ENCODE results near the gene P4HA2. TPM values are rescaled to one million over a fixed set of nuclear protein-coding genes. Genes with fewer than 3 reads are reported as not detected.

The P4HA2 gene
- total RNA-seq, 2 donors from 2014 or later, result 60.5 to 65.4 TPM

DNA sequence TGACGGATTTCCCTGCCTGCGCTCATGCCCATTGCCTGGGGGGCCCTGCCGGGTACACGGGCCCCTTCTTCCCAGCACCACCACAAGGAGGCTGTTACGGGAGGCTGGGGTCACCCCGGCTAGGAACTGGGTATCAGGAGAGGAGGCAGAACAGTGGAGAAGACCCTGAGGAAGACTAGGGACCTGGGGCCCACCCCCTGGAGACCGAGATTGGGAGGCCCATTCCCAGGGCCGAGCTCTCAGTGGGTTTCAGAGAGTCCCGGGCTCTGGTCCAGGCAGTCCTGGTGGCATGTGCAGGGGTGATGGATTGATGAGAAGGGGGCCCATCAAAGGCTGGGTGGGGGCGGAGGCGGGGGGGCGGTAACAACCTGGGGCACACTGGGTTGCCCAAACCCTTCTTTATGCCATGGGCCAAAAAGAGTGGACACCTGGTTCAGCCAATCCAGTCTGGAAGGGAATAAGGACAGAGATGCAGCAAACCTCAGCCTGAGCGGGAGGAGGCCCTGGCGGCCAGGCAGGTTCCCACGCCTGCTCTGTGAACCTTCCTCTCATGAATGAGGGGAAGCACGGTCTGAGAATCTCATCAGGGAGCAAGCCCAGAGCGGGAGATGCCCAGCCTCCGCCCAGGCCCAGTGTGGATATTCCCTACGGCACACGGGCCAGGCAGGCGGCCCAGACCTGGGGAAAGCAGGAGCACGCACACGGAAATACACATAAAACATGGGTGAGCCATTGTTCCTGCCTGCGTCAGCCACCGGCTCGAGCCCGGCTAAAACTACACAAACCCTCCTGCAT, 785 bp upstream of the P4HA2 start:
- H3K27me3 ChIP-seq, result no peaks in the 10 kb centered on the region
- TF ChIP-seq, protein P1, sequence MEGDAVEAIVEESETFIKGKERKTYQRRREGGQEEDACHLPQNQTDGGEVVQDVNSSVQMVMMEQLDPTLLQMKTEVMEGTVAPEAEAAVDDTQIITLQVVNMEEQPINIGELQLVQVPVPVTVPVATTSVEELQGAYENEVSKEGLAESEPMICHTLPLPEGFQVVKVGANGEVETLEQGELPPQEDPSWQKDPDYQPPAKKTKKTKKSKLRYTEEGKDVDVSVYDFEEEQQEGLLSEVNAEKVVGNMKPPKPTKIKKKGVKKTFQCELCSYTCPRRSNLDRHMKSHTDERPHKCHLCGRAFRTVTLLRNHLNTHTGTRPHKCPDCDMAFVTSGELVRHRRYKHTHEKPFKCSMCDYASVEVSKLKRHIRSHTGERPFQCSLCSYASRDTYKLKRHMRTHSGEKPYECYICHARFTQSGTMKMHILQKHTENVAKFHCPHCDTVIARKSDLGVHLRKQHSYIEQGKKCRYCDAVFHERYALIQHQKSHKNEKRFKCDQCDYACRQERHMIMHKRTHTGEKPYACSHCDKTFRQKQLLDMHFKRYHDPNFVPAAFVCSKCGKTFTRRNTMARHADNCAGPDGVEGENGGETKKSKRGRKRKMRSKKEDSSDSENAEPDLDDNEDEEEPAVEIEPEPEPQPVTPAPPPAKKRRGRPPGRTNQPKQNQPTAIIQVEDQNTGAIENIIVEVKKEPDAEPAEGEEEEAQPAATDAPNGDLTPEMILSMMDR (IDR thresholded peaks at IDR 0.05), result no peak

GRCh38 chr5:132227235-132227484, 493 bp downstream of the P4HA2 start:
- Histone ChIP-seq H3K9me3 (no peaks in the 10 kb centered on the region), H3K36me3 (no peaks in the 10 kb centered on the region), H3K27ac (peak overlapping the region; percentile 91 to 98), H3K4me3 (peak overlapping the region; percentile 77 to 80), H3K27me3 (no peaks in the 10 kb centered on the region), H3K4me1 (peaks cover 0 to 59% of the 10 kb centered on the region in 2 donors)
- TF ChIP-seq, protein P1 (IDR thresholded peaks at IDR 0.05), result no peak
- no peak for DNase-seq (ENCODE audit: low spot score)

More for the DNA sequence above, 785 bp upstream of the P4HA2 start:
- peak overlapping the region; percentile 91 to 98 for H3K27ac ChIP-seq
- peak overlapping the region; percentile 77 to 80 for H3K4me3 ChIP-seq
- H3K36me3 ChIP-seq, result no peaks in the 10 kb centered on the region
- H3K9me3 ChIP-seq, result no peaks in the 10 kb centered on the region
- DNase-seq (ENCODE audit: low spot score), result no peak
- peaks cover 0 to 46% of the 10 kb centered on the region in 2 donors for H3K4me1 ChIP-seq

DNA sequence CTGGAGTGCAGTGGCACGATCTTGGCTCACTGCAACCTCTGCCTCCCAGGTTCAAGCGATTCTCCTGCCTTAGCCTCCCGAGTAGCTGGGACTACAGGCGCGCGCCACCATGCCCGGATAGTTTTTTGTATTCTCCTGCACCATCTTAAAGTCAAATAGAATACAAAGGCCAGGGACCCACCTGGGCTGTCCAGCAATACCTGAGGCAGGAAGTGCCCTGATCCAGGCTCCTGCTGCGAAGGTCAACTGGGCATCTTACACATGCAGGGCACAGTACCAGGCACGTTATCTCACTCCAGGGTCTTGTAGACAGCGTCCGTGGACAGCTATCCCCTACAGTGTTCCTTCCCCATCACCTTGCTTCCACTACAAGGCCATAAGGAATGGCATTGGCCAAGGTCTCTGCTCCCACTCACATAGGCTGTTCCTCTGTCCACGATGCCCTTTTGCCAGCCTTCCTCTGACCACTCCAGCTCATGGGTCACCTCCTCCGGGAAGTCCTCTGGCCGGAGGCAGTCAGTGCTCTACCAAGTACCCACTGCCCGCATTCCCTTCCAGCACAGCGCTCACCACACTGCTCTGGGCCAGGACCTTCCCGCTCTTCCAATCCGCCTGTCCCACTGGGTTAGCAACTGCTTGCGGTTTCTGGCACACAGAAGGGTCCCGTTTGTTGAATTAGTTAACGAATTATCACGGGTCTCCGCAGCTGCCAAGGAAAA, 978 bp downstream of the P4HA2 start:
- DNase-seq (ENCODE audit: low spot score), result no peak
- no peaks in the 10 kb centered on the region for H3K36me3 ChIP-seq
- TF ChIP-seq, protein P1 (IDR thresholded peaks at IDR 0.05), result no peak
- H3K27ac ChIP-seq, result peak overlapping the region; percentile 91 to 98
- H3K4me1 ChIP-seq, result peaks cover 0 to 64% of the 10 kb centered on the region in 2 donors
- peak overlapping the region; percentile 77 to 80 for H3K4me3 ChIP-seq
- H3K27me3 ChIP-seq, result no peaks in the 10 kb centered on the region
- H3K9me3 ChIP-seq, result no peaks in the 10 kb centered on the region

DNA sequence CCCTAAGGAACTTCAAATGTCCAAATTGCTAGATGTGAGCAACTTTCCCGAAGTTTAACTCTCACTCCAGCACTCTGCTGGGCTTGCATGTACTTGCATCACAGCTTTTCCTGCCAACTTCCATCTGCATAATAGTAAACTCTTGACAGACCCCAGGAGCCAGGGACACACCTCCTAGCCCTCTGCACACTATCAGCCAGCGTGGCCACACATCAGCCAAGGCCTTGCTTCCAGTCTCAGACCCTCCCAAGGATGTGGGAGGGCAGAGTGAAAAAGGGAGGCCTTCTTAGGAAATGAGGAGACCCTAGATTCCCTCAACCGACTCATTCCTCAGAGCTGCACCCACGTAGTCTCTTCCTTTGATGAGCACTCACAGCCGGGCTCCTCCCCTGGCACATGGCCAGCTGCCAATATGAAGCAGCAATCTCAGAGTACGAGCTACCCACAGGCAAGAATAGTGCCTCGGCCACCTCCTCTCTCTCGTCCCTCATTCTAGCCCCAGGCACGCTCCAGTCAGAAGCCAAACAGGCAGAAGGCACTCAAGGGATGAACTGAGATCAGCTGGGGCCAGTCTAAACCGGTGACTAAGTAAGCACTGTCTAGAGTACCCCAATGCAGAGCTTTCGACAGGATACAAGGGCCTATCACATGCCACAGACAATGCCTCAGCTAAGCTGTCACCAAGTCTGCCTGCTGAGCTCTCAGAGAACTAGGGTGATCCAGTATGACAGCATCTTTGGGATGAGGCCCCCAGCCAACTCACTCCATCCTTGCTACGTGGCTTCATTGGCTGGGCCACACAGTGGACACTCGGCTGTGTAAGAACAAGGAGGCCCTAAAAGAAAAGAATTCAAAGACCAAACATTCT, 2.3 kb downstream of the P4HA2 start:
- Histone ChIP-seq H3K27ac (peak overlapping the region; percentile 91 to 98), H3K36me3 (no peaks in the 10 kb centered on the region), H3K4me1 (peaks cover 0 to 77% of the 10 kb centered on the region in 2 donors), H3K9me3 (no peaks in the 10 kb centered on the region), H3K27me3 (no peaks in the 10 kb centered on the region), H3K4me3 (peak overlapping the region in 1 of 2 donors; percentile 77)
- DNase-seq (ENCODE audit: low spot score), result peak; percentile 79
- TF ChIP-seq, protein P1 (IDR thresholded peaks at IDR 0.05), result no peak

DNA sequence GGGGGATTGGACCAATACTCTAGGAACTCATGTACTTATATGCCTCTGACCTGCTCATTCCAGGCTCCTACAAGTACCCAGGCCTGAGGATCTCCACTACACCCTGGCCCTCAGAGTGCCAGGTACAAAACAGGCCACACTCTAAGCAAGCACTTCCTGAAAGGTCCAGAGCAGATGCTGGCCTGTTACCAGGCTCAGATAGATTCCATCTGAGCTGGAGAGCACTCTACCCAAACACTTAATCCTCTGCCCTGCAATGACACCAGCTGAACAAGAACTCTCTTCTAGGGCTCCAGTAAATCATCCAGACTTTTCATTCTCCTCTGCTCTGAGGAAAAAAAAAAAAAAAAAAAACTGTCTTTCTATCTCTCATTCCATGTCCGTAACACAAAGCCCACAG, 2.9 kb downstream of the P4HA2 start:
- TF ChIP-seq, protein P1 (IDR thresholded peaks at IDR 0.05), result no peak
- Histone ChIP-seq H3K27me3 (no peaks in the 10 kb centered on the region), H3K4me1 (peaks cover 0 to 84% of the 10 kb centered on the region in 2 donors), H3K9me3 (no peaks in the 10 kb centered on the region), H3K4me3 (no peak overlapping the region), H3K36me3 (no peaks in the 10 kb centered on the region), H3K27ac (peak overlapping the region; percentile 91 to 98)
- DNase-seq (ENCODE audit: low spot score), result no peak
